ENCODE results near the gene NOTCH1.

DNA sequence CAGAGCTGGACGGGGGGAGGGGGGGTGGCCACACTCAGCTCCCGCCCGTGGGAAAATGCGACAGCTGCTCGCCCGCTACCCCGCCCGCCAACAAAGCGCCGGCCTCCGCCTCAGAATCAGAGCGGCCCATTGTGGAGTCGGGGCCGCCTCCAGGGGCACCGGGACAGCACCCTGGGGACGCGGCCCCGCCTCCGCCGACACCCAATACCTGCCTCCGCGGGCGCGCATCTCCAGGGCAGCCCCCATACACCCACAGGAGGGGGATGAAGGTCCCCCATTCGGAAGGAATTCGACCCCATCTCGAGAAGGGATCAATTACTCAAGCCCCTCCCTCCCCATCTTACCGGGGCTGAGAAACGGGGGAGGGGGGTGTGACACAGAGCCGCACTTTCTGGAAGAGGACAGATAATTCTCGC, 1.3 kb downstream of the NOTCH1 start:
- TF ChIP-seq EP300 (IDR thresholded peaks at IDR 0.05) (no peak), POLR2A (IDR thresholded peaks at IDR 0.05) (no peak)
- TF ChIP-seq, protein P1, sequence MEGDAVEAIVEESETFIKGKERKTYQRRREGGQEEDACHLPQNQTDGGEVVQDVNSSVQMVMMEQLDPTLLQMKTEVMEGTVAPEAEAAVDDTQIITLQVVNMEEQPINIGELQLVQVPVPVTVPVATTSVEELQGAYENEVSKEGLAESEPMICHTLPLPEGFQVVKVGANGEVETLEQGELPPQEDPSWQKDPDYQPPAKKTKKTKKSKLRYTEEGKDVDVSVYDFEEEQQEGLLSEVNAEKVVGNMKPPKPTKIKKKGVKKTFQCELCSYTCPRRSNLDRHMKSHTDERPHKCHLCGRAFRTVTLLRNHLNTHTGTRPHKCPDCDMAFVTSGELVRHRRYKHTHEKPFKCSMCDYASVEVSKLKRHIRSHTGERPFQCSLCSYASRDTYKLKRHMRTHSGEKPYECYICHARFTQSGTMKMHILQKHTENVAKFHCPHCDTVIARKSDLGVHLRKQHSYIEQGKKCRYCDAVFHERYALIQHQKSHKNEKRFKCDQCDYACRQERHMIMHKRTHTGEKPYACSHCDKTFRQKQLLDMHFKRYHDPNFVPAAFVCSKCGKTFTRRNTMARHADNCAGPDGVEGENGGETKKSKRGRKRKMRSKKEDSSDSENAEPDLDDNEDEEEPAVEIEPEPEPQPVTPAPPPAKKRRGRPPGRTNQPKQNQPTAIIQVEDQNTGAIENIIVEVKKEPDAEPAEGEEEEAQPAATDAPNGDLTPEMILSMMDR (IDR thresholded peaks at IDR 0.05): no peak
